ENCODE results near the gene KRT82.
"Not testable (repeated sequence)": the region's sequence is repeated elsewhere in the genome, so short reads cannot be mapped to it uniquely, and the experiment has no call there.

- TF ChIP-seq CTCF (IDR thresholded peaks at IDR 0.05 in 8 of 11, conservative IDR thresholded peaks at IDR 0.05 in 3 of 11); POLR2A (IDR thresholded peaks at IDR 0.05): not testable (repeated sequence)
Measured at GRCh38 chr12:52410589-52411248, 4.6 kb upstream of the KRT82 start.

Data from spleen (tissue), 7 donors.